Erythroblast (primary cell): Measurements from ENCODE around the gene PRSS8.

ENCODE experiments used
- GATA1 ChIP-seq: IDR thresholded peaks from 2 replicates; pipeline ENCODE4 v1.6.1; 2011; ENCODE audit warnings: low read depth, mild to moderate bottlenecking, control low read depth, low read length, moderate library complexity
- POLR2A ChIP-seq: IDR thresholded peaks from 2 replicates; pipeline ENCODE4 v1.6.1; 2011; ENCODE audit warnings: mild to moderate bottlenecking, low read length

DNA sequence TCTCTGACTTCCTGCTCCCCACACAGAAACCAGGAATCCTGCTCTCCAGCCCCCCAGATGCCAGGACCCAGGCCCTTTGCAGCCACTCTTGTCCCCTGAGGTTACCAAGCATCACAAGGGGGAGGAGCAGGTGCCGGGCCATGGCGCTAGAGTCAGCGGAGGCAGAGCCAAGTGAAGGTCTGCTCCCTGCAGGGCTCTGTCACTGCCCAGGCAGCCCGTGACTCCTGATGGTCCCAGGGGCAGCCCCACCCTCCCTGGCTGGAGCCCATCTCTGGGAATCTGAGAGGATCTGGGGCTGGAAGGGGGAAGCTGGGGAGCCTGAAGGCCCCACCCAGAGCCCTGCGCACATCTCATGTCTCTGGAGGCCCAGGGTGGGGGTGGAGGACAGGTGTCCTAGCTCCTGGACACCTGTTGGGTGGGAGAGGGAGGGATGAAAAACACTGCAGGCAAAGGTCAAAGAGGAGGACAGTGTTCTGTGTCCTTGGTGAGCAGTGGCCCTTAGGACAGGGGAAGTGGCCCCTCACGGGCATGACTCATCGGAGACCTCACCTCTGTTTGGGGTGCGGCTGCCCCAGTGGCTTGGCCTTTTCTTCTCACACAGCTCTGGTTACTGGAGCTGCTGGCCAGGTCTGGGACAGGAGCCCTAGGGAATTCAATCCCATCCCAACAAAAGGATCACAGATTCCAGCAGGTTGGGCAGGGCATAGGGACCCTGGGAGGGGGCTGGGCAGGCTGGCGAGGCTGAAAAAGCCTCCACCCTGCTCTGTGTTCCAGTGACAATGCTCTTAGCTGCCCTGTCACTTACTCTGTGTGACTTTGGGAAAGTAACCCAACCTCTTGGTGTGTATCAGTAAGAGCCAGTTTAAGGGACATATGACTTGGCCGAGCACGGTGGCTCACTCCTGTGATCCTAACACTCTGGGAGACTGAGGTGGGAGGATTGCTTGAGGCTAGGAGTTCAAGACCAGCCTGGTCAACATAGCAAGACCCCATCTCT lies 14.7 kb upstream of the PRSS8 start, which contains the start of gene PRSS36:
- TF ChIP-seq POLR2A (no peak), GATA1 (no peak)
